AG04449 (cell line): ENCODE data around the gene MAP3K13.
"Not testable (repeated sequence)": the region's sequence is repeated elsewhere in the genome, so short reads cannot be mapped to it uniquely, and the experiment has no call there.

ENCODE experiments used
- CTCF ChIA-PET: fragments of 350-600 bp; formaldehyde crosslinking; extraction: SDS; loops from one replicate; lab custom pipeline; 2021; ENCODE audit warnings: antibody characterized with exemption; lab: Yijun Ruan, JAX
- POLR2A ChIA-PET: fragments of 400-600, 350-600 bp; formaldehyde crosslinking; extraction: SDS; loops from one replicate; lab custom pipeline; 2020; ENCODE audit warnings: antibody characterized with exemption, inconsistent platforms; lab: Yijun Ruan, JAX
- DNase-seq: peaks from one replicate; pipeline ENCODE4 v3.0.0-alpha.2; 2010; ENCODE audit warnings: low read depth, low spot score
- H3K4me3 ChIP-seq: 2 replicates; pipeline ENCODE4 v1.5.1; 2011; ENCODE audit warnings: low read depth, mild to moderate bottlenecking, control low read depth, low read length
- CTCF ChIP-seq: IDR thresholded peaks from one replicate; pipeline ENCODE4 v1.5.1; 2011; ENCODE audit warnings: mild to moderate bottlenecking, moderate library complexity, low read length, control low read depth, inconsistent platforms; ENCODE audit not compliant: insufficient read depth; ENCODE audit errors: missing control alignments

MAP3K13 gene

GRCh38 chr3:185406121-185406620 is 43.2 kb downstream of the MAP3K13 start:
- ChIA-PET CTCF (no interaction called here), POLR2A (no interaction called here)
- no peak for DNase-seq
- no peak overlapping the region for H3K4me3 ChIP-seq
- no peak for TF ChIP-seq CTCF

- ChIA-PET POLR2A (no interaction called here), CTCF (no interaction called here)
- DNase-seq, result no peak
- H3K4me3 ChIP-seq, result no peak overlapping the region
- no peak for TF ChIP-seq CTCF
These were observed 47.0 kb downstream of the MAP3K13 start for GRCh38 chr3:185409957-185410356.

- DNase-seq, result no peak
- POLR2A ChIA-PET, result no interaction called here
- CTCF ChIA-PET, result interaction anchor here (1.1 kb wide), 1 partner anchor 12 kb away, joined by 3 read pairs; no protein-coding TSS in a partner anchor
- no peak for TF ChIP-seq CTCF
- no peak overlapping the region for H3K4me3 ChIP-seq
These were observed 48.2 kb downstream of the MAP3K13 start for GRCh38 chr3:185411133-185411532.

- no peak overlapping the region for H3K4me3 ChIP-seq
- ChIA-PET CTCF (no interaction called here), POLR2A (no interaction called here)
- TF ChIP-seq CTCF, result no peak
- DNase-seq, result no peak
These were observed 53.6 kb downstream of the MAP3K13 start for GRCh38 chr3:185416513-185416912.

- H3K4me3 ChIP-seq, CTCF ChIA-PET, DNase-seq, POLR2A ChIA-PET: not testable (repeated sequence)
These were observed 55.6 kb downstream of the MAP3K13 start for GRCh38 chr3:185418561-185418977.

- CTCF ChIA-PET, result no interaction called here
- no peak for DNase-seq
- TF ChIP-seq CTCF, result no peak
- POLR2A ChIA-PET, result no interaction called here
- H3K4me3 ChIP-seq, result no peak overlapping the region
These were observed 57.8 kb downstream of the MAP3K13 start for GRCh38 chr3:185420762-185421161.

- ChIA-PET POLR2A (no interaction called here), CTCF (no interaction called here)
- TF ChIP-seq CTCF, result no peak
- H3K4me3 ChIP-seq, result no peak overlapping the region
- DNase-seq, result no peak
These were observed 58.8 kb downstream of the MAP3K13 start for GRCh38 chr3:185421577-185422232.
